AG08396 (cell line): Measurements from ENCODE around the gene CDPF1.
A peak's percentile ranks its signal among the peaks of the same experiment; 100 is the strongest.

Source experiments
- DNase-seq: peaks from one replicate; pipeline ENCODE4 v3.0.0; 2012; ENCODE audit warnings: low spot score, mixed read lengths

CDPF1 gene

GRCh38 chr22:46250035-46250782, at the start of gene CDPF1:
CDPF1 (minus strand) TSS chr22:46250293; CDS start chr22:46248284, 2,009 bp downstream.
- peak; percentile 97 for DNase-seq

GRCh38 chr22:46299101-46299500, 49.0 kb upstream of the CDPF1 start:
- no peak for DNase-seq

GRCh38 chr22:46297151-46297812, 47.2 kb upstream of the CDPF1 start:
- DNase-seq, result peak; percentile 60

- DNase-seq, result peak; percentile 100
Measured at GRCh38 chr22:46296257-46297150, 46.4 kb upstream of the CDPF1 start, which contains the start of gene GTSE1. GTSE1 (plus strand) TSS chr22:46296870; CDS start chr22:46297401, 531 bp downstream.

GRCh38 chr22:46295277-46295971, 45.3 kb upstream of the CDPF1 start:
- no peak for DNase-seq

GRCh38 chr22:46294784-46295183, 44.7 kb upstream of the CDPF1 start:
- no peak for DNase-seq

- DNase-seq, result no peak
Measured at GRCh38 chr22:46293577-46294260, 43.6 kb upstream of the CDPF1 start.

- no peak for DNase-seq
Measured at GRCh38 chr22:46292732-46293131, 42.6 kb upstream of the CDPF1 start.

GRCh38 chr22:46292173-46292572, 42.1 kb upstream of the CDPF1 start:
- DNase-seq, result no peak

- DNase-seq, result no peak
Measured at GRCh38 chr22:46290843-46291785, 41.0 kb upstream of the CDPF1 start.

GRCh38 chr22:46290121-46290842, 40.2 kb upstream of the CDPF1 start:
- DNase-seq, result no peak

GRCh38 chr22:46289244-46289891, 39.3 kb upstream of the CDPF1 start:
- DNase-seq, result no peak

GRCh38 chr22:46288846-46289243, 38.8 kb upstream of the CDPF1 start:
- no peak for DNase-seq

- DNase-seq, result no peak
Measured at GRCh38 chr22:46287873-46288751, 38.0 kb upstream of the CDPF1 start.

- DNase-seq, result no peak
Measured at GRCh38 chr22:46286941-46287872, 37.1 kb upstream of the CDPF1 start.

GRCh38 chr22:46286006-46286405, 35.9 kb upstream of the CDPF1 start:
- no peak for DNase-seq
